Effector memory CD8-positive, alpha-beta T cell (primary cell): ENCODE results near the gene EPHA7.

ENCODE experiments used
- ATAC-seq: fragments of 150-1000 bp; cut with Tn5 transposase; replicated peaks from 2 replicates; pipeline ENCODE4 v1.10.0; 2021; ENCODE audit warnings: mild to moderate bottlenecking, moderate library complexity
- DNase-seq, 3 experiments: peaks; one replicate each; pipeline ENCODE4 v3.0.0; 2021
- H3K27ac Mint-ChIP-seq, 2 donors: one replicate each; pipeline ENCODE4 v1.8.0; 2022; ENCODE audit warnings: mild to moderate bottlenecking in 2 of 2, mixed read lengths in 2 of 2, moderate library complexity in 2 of 2
- H3K27me3 Mint-ChIP-seq, 2 donors: one replicate each; pipeline ENCODE4 v1.8.0; 2022; ENCODE audit warnings: mixed read lengths in 2 of 2
- H3K36me3 Mint-ChIP-seq: one replicate; pipeline ENCODE4 v1.8.0; 2022; ENCODE audit warnings: mild to moderate bottlenecking, moderate library complexity, mixed read lengths; ENCODE audit not compliant: insufficient read depth
- H3K4me1 Mint-ChIP-seq, 2 donors: one replicate each; pipeline ENCODE4 v1.8.0; 2022; ENCODE audit warnings: low read depth in 2 of 2, mixed read lengths in 2 of 2
- H3K4me3 Mint-ChIP-seq, 2 donors: one replicate each; pipeline ENCODE4 v1.8.0; 2022; ENCODE audit warnings: mild to moderate bottlenecking in 2 of 2, mixed read lengths in 2 of 2, moderate library complexity in 2 of 2
- H3K9me3 Mint-ChIP-seq, 2 donors: one replicate each; pipeline ENCODE4 v1.8.0; 2022; ENCODE audit warnings: mixed read lengths in 2 of 2

The EPHA7 gene

DNA sequence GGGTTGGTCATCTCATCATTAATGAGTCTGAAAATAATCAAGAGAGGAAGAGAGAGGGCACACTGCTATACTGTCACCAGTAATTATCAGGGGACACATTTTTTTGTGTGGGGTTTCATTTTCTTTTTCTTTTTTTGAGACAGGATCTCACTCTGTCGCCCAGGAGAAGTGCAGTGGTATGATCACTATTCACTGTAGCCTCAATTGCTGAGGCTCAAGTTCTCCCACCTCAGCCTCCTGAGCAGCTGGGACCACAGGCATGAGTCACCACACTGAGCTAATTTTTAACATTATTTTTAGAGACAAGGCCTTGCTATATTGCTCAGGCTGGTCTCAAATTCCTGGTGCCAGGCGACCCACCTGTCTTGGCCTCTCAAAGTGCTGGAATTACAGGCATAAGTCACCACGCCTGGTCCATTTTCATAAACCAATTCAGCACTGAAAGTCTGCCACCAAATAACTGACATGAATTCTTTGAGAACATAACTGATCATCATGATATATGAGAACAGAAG, 43.3 kb downstream of the EPHA7 start:
- ATAC-seq (no peak), DNase-seq (no peak)
- no peaks in the 10 kb centered on the region for H3K36me3 Mint-ChIP-seq
- no peak overlapping the region for H3K4me3 Mint-ChIP-seq
- no peaks in the 10 kb centered on the region for H3K27me3 Mint-ChIP-seq
- peaks cover 8 to 10% of the 10 kb centered on the region in 2 donors for H3K9me3 Mint-ChIP-seq
- no peak overlapping the region for H3K27ac Mint-ChIP-seq
- H3K4me1 Mint-ChIP-seq = no peaks in the 10 kb centered on the region

DNA sequence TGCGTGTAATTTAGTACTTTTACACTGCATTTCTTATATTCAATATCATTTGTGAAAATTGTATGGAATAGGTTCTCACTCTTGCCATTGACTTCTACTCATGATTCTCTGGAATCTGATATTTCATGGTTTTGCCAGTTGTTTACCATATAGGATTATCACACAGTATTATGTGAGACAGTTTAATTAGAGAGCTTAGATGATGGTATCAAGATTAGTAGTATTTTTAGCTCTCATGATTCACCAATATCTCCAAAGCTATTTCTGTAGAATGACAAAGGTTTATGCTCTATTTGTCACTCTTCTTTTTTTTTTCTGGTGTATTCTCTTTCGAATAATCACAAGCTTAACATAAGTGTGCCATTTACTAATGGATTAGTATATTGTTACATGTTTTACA, 45.9 kb downstream of the EPHA7 start:
- no peak overlapping the region for H3K4me3 Mint-ChIP-seq
- no peaks in the 10 kb centered on the region for H3K4me1 Mint-ChIP-seq
- no peaks in the 10 kb centered on the region for H3K36me3 Mint-ChIP-seq
- no peaks in the 10 kb centered on the region for H3K27me3 Mint-ChIP-seq
- no peak for DNase-seq
- no peak overlapping the region for H3K27ac Mint-ChIP-seq
- no peak for ATAC-seq
- peaks cover 8 to 17% of the 10 kb centered on the region in 2 donors for H3K9me3 Mint-ChIP-seq

DNA sequence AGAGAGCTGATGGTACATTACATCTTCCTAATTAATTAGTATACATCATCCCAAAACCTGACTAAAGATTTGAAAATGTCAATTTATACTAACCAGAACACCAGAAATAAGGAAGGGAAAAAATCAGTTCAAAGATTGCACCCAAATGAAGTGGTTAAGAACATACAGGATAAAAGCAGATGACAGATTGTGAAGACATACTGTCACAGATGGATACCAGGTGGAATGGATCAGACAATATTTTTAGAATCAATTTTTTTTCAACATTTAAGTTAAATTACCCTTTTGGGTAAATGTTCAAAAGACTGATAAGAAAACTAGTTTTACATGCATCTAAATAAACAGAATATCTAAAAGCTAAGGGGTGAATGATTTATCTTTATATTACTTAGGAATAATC, 47.6 kb downstream of the EPHA7 start:
- no peak overlapping the region for H3K4me3 Mint-ChIP-seq
- ATAC-seq = no peak
- no peak overlapping the region for H3K27ac Mint-ChIP-seq

DNA sequence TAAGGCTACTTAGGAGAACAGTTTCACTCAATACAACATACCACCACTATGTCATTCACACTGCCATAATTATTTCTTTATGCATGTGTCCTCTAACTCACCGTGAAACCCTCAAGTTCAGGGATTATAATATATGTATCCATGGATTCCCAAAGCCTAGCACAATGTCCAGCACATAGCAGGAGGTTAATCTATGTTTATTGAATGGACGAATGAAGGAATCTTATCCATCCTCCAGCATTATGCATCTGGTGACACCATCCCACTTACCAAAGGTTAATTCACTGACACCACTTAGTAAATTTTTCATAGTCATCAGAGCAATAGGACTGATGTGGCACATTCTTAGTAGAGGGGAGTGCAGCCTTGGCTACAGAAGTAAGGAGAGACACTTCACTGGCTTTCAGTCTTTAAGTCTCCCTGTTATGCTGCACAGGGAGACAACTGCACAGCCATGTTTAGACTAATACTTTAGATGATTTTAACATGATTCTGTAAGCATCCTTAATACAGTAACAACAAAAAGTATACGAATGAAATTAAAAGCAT, 49.7 kb downstream of the EPHA7 start:
- no peaks in the 10 kb centered on the region for H3K27me3 Mint-ChIP-seq
- ATAC-seq (no peak), DNase-seq (no peak)
- no peak overlapping the region for H3K4me3 Mint-ChIP-seq
- H3K9me3 Mint-ChIP-seq = peaks cover 2 to 6% of the 10 kb centered on the region in 2 donors
- no peaks in the 10 kb centered on the region for H3K36me3 Mint-ChIP-seq
- H3K27ac Mint-ChIP-seq = no peak overlapping the region
- H3K4me1 Mint-ChIP-seq = no peaks in the 10 kb centered on the region

More for the DNA sequence above, 47.6 kb downstream of the EPHA7 start:
- H3K4me1 Mint-ChIP-seq = no peaks in the 10 kb centered on the region
- DNase-seq = no peak
- no peaks in the 10 kb centered on the region for H3K36me3 Mint-ChIP-seq
- H3K9me3 Mint-ChIP-seq = peaks cover 2 to 6% of the 10 kb centered on the region in 2 donors
- H3K27me3 Mint-ChIP-seq = no peaks in the 10 kb centered on the region

DNA sequence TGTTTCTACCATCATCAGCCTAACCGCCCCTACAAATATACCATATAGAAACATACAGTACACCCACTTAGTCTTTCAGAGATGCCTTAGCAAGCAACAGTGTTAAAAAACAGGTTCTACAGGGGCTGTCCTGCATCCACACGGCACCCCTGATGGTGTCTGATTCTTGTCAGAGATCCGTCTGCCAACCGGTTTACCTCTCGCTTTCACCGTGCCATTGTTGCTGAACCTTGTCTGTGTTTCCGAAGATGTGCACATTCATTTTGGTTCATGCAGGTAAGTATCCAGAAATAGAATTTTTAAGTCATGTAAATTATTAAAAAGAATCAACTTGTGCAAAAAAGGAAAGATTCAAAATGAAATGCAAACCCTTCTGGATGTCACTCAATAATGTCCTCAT, 52.9 kb downstream of the EPHA7 start:
- Mint-ChIP-seq H3K4me1 (no peaks in the 10 kb centered on the region), H3K27ac (no peak overlapping the region)
- no peak for DNase-seq

DNA sequence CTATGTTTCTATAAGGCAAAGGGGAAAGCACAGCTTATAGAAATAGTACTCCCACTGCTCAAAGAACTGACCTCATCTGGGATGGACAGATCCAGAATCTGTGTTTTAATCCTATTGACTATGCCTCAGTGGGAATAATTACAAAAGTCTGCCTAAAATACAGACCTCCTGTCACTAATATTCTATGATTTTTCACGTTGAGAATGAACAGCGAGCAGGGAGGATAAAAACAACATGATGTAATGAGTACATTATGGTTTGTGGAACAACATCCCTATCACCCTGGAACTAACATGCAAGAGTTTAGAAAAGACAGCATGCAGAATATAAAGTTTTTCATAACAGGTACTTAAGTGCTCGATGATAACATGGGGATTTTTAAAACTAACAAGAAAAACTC, 53.9 kb downstream of the EPHA7 start:
- H3K27me3 Mint-ChIP-seq = no peaks in the 10 kb centered on the region
- H3K27ac Mint-ChIP-seq = no peak overlapping the region
- ATAC-seq = no peak
- peaks cover 2 to 6% of the 10 kb centered on the region in 2 donors for H3K9me3 Mint-ChIP-seq
- no peak for DNase-seq
- H3K4me1 Mint-ChIP-seq = no peaks in the 10 kb centered on the region
- H3K36me3 Mint-ChIP-seq = no peaks in the 10 kb centered on the region
- no peak overlapping the region for H3K4me3 Mint-ChIP-seq

More for the DNA sequence above, 52.9 kb downstream of the EPHA7 start:
- ATAC-seq = no peak
- Mint-ChIP-seq H3K27me3 (no peaks in the 10 kb centered on the region), H3K36me3 (no peaks in the 10 kb centered on the region), H3K4me3 (no peak overlapping the region), H3K9me3 (peaks cover 0 to 6% of the 10 kb centered on the region in 2 donors)

DNA sequence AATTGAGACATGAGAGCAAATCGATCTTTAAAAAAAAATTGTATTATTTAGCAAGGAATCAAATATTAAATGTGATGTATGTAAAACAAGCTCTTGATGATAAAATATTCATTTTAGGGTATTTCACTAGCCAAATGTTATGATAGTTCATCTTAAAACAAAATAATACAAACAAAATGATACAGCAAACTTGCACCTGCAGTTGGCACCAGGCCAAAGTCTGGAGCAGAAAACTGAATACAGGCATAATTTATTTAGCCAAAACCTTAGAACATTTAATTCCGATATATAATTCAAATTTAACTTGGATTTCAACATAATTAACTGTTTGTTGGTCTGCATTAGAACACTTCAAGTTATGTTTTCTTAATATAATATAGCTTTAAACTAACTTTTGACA, 60.9 kb downstream of the EPHA7 start:
- no peak for DNase-seq
- no peak overlapping the region for H3K4me3 Mint-ChIP-seq
- H3K4me1 Mint-ChIP-seq = no peaks in the 10 kb centered on the region
- H3K27ac Mint-ChIP-seq = no peak overlapping the region
- peaks cover 0 to 7% of the 10 kb centered on the region in 2 donors for H3K9me3 Mint-ChIP-seq
- no peaks in the 10 kb centered on the region for H3K27me3 Mint-ChIP-seq
- H3K36me3 Mint-ChIP-seq = no peaks in the 10 kb centered on the region
- ATAC-seq = no peak

DNA sequence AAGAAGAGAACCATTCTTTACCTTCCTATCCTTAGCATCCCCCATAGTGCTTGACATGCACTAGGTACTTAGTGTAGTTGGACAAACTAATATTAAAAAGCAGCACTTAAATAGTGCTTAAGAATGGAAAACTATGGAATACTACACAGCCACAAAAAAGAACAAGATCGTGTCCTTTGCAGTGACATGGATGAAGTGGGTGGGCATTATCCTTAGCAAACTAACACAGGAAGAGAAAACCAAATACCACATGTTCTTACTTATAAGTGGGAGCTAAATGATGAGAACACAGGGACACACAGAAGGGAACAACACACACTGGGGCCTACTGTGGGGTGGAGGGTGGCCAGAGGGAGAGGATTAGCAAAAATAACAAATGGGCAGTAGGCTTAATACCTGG, 66.8 kb downstream of the EPHA7 start:
- H3K27me3 Mint-ChIP-seq = no peaks in the 10 kb centered on the region
- H3K9me3 Mint-ChIP-seq = peaks cover 0 to 4% of the 10 kb centered on the region in 2 donors
- ATAC-seq (no peak), DNase-seq (no peak)
- no peaks in the 10 kb centered on the region for H3K36me3 Mint-ChIP-seq
- no peak overlapping the region for H3K4me3 Mint-ChIP-seq
- H3K4me1 Mint-ChIP-seq = no peaks in the 10 kb centered on the region
- no peak overlapping the region for H3K27ac Mint-ChIP-seq

DNA sequence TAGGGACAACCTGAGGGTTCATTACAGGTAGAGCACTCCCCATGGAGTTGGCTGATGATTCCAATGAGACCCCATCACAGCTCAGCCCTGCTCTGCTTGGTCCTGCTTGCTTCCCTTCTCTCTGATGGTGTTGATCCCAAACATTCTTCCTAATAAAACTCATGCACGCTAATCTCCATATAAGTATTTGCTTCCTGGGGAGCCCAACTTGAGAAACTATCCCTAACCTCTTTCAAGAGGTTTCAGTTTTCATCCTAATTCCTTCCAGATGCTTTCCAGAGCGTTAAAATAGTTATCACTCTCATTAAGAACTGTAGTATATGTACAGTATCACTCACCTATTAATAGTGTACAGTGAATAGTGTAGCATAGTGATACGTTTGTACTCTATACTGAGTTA, 68.1 kb downstream of the EPHA7 start:
- Mint-ChIP-seq H3K4me3 (no peak overlapping the region), H3K27ac (no peak overlapping the region), H3K36me3 (no peaks in the 10 kb centered on the region), H3K9me3 (peaks cover 0 to 4% of the 10 kb centered on the region in 2 donors), H3K4me1 (no peaks in the 10 kb centered on the region), H3K27me3 (no peaks in the 10 kb centered on the region)
- no peak for DNase-seq
- no peak for ATAC-seq

DNA sequence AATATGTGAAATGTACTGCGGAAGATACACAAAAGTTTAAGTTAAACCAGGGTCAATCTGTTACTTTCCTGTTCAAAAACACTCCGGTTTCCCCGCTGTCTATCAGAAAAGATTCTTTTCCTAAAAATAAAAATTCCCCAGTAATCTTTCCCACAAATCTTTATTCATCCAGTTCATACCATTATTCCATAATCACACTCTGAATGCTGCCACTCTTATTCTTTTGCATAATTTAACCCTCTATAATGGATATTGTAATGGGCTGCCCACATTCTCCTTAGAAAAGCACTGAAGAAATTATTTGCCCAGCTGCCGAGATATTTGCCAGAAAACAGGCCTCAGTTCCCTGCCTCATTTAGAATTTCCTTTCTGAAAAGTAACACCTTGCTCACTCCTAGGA, 68.6 kb downstream of the EPHA7 start:
- no peak overlapping the region for H3K27ac Mint-ChIP-seq
- H3K27me3 Mint-ChIP-seq = no peaks in the 10 kb centered on the region
- DNase-seq (no peak), ATAC-seq (no peak)
- H3K36me3 Mint-ChIP-seq = no peaks in the 10 kb centered on the region
- H3K9me3 Mint-ChIP-seq = peaks cover 2 to 4% of the 10 kb centered on the region in 2 donors
- H3K4me3 Mint-ChIP-seq = no peak overlapping the region
- H3K4me1 Mint-ChIP-seq = no peaks in the 10 kb centered on the region

DNA sequence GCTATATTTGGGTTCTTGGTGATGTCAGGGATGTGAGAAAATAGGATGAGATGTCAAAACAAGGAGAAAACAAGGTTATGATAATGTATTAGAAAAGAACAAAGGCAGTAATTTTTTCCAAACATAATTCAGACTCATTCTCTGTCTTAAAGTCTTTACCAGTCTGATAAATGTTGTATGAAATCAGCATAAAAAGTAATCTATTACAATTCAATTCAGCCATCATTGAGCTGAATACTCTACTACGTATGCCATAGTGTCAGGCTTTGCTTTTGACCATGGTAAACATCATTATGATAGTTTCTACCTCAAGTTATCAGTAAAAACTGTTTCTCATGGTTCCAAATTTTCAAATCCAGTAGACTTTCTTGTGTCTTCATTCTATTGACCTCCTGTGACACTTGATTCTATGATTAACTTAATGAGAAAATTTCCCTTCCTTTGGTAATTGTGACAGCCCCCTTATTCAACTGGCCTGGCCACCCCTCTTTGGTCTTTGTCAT, 75.0 kb downstream of the EPHA7 start:
- H3K4me1 Mint-ChIP-seq = no peaks in the 10 kb centered on the region
- no peak overlapping the region for H3K27ac Mint-ChIP-seq
- no peaks in the 10 kb centered on the region for H3K27me3 Mint-ChIP-seq
- H3K36me3 Mint-ChIP-seq = no peaks in the 10 kb centered on the region
- no peak for ATAC-seq
- no peak overlapping the region for H3K4me3 Mint-ChIP-seq
- peaks cover 0 to 15% of the 10 kb centered on the region in 2 donors for H3K9me3 Mint-ChIP-seq
- DNase-seq = no peak

DNA sequence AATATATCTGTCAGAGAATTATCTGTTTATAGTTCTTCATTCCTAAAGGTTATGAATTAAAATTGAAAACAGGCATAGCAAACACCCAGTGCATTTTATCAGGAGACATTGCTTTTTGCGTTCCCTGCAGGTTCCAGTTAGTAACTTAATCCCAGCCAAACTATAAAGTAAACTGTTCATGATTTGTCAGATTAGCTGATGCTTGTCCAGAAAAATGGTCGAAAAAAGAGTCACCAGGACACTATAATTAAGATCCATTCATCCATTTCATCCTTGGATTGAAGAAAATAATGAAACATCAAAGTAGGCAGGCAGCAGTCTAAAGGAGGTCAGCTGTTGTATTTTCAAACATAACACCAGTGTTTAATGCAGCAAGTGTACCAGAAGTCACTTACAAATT, 75.9 kb downstream of the EPHA7 start:
- Mint-ChIP-seq H3K27ac (no peak overlapping the region), H3K4me3 (no peak overlapping the region), H3K4me1 (no peaks in the 10 kb centered on the region), H3K27me3 (no peaks in the 10 kb centered on the region), H3K36me3 (no peaks in the 10 kb centered on the region), H3K9me3 (peaks cover 0 to 15% of the 10 kb centered on the region in 2 donors)
- DNase-seq (no peak), ATAC-seq (no peak)

DNA sequence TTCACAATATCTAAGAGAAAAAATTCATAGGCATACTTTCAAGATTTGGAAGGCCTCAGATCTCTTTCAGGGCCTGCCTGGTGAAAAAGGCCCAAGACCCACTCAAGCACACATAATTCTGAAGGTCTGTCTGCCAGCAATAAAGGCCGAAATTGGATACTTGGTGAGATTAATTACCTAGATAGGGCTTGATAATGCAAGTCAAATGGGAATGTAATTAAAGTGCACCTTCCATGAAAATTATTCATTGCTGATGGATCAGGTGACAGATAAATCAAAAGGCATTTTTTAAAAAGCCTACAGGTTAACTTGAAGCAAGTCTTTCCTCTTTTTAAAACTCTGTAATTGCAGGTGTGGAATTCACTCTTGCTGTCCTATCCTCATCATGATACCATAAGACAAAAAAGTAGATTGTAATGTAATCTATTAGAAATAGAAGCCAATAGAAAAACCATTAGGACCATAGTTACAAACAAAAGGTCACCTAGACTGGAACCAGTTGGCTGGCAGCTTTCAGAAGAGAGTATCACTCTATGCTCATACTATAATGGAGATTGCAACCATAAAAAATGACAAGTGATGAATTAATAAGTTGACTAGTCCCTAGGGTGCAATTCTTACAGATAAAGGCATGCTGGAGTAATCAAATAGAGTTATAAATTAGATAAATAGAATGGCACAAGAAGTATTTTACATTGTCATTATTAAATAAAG, 77.3 kb downstream of the EPHA7 start:
- Mint-ChIP-seq H3K27me3 (no peaks in the 10 kb centered on the region), H3K9me3 (peaks cover 0 to 15% of the 10 kb centered on the region in 2 donors), H3K27ac (no peak overlapping the region), H3K4me1 (no peaks in the 10 kb centered on the region), H3K4me3 (no peak overlapping the region), H3K36me3 (no peaks in the 10 kb centered on the region)
- DNase-seq (no peak), ATAC-seq (no peak)

DNA sequence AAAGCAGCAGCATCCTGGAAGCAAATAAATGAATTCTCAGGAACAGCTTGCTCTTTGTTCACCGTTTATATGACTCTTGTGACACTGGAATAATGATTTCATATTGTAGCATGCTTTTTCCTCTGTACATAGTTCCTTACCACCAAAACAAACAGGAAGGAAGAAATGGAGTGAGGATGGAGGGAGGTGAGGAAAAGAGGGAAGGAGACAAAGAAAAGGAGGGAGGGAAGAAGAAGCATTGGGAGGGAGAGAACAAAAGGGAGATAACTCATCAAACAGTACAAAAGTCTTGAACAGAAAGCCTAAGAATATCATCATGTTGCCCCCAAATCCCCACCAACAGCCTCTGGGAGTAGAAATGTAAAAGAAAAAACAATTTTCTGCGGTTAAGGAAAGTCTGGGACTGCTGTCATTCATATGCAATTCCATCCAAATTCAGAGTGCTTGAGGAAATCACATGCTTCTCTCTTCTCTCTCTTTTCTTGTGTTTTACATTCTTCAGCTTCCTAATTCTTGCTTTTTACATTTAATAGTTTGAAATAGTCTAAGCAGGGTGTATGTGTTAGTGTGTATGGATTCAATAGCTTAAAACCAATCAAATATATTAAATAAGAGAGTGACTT, 81.5 kb downstream of the EPHA7 start:
- ATAC-seq (no peak), DNase-seq (no peak)
- Mint-ChIP-seq H3K36me3 (no peaks in the 10 kb centered on the region), H3K4me1 (no peaks in the 10 kb centered on the region), H3K4me3 (no peak overlapping the region), H3K27ac (no peak overlapping the region), H3K27me3 (no peaks in the 10 kb centered on the region), H3K9me3 (peaks cover 1 to 4% of the 10 kb centered on the region in 2 donors)
